ENCODE data around the gene PDK2.

PDK2 gene

DNA sequence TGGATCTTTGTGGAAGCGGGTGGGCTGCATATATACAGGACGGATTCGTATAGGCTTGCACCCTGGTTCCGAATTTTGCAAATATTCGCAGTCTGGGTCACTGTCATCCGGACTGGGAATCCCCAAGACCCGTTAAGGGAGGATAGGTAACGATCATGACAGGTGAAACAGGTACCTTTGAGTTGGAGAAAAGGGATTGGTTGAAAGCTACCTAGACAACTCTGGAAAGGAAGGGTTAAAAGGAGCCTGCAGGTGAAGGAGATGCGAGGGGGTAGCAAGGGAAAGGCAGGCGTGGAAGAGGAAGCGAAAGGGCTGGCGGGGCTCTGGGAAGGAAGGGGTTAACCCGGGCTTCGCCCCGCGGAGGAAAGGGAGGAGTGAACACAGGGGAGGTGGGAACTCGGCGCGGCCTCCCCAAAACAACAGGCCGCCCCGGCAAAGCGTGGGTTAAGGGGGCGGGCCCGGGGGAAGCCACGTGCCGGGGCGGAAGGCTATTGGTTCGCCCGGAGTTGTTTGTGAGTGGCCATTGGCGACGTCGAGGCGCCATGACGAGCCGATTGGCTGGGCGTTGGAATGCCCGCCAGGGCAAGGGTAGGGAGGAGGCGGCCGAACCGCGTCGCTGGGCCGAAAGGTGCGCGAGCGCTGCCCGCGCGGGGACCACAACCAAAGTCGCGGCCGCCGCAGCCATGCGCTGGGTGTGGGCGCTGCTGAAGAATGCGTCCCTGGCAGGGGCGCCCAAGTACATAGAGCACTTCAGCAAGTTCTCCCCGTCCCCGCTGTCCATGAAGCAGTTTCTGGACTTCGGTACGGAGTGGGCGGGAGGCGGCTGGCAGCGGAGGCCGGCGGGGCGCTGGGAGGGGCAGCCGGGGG lies at the start of gene PDK2:
PDK2 (plus strand) TSS at position 599 of the 867 bp plus-strand sequence; CDS start at position 684, 85 bp downstream.
- peak; percentile 87 to 91 for DNase-seq (ENCODE audit: low read depth in 2 of 2)

DNA sequence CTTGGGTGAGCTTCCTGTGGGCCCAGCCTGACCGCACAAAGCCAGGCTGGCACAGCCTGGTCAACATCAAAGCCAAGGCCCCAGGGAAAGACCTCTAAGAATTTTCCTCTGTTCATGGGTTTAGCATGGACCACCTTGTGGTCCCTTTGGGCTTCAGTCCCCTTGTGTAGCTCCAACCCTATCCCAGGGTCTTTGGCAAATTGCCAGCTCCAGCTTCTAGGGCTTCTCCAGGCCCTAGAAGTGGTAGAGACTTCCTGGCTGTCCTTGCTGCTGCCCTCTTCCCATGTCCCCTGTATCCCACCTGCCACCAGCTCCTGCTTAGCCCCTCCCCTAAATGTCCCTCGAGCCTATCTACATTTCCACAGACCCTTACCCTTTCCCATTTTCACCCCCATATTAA lies 49.0 kb upstream of the PDK2 start:
- no peak for DNase-seq (ENCODE audit: low read depth in 2 of 2)

DNA sequence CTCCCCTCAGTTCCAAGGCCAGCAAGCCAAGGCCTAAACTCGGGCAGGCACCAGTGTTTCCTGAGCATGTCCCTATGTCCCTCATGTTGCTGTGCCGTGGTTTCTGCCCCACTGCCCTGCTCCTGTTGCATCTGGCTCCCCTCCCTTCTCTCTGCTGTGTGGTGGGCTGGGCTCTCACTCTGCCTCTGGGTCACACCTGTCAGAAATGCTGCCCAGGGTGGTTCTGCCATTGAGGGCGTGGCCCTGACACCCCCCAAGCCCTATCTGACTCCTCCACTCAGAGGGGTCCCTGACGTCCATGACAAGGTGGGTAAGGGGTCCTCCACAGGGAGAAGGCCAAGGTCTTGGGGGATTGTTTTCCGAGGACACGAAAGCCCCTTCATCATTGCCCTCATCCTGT lies 48.5 kb upstream of the PDK2 start:
- DNase-seq (ENCODE audit: low read depth in 2 of 2), result no peak

DNA sequence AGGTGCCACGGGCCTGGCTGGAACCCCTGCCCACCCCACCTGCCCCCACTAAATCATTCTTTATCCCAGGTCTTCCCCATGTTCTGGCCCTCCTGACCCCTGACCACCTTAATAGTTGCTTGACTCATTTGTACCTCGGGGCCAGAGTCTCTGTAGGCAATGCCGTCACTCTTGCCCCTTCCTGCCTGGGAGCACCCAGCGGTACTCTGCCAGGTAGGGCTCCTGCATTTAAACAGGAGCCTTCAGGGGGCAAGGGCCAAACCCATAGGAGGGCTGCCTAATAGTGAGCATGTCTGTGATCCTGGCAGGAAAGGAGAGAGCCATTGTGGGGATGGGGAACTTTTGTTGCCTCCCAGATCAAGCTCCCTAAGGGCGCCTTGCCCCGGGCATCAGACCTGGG lies 48.1 kb upstream of the PDK2 start:
- DNase-seq (ENCODE audit: low read depth in 2 of 2), result no peak

DNA sequence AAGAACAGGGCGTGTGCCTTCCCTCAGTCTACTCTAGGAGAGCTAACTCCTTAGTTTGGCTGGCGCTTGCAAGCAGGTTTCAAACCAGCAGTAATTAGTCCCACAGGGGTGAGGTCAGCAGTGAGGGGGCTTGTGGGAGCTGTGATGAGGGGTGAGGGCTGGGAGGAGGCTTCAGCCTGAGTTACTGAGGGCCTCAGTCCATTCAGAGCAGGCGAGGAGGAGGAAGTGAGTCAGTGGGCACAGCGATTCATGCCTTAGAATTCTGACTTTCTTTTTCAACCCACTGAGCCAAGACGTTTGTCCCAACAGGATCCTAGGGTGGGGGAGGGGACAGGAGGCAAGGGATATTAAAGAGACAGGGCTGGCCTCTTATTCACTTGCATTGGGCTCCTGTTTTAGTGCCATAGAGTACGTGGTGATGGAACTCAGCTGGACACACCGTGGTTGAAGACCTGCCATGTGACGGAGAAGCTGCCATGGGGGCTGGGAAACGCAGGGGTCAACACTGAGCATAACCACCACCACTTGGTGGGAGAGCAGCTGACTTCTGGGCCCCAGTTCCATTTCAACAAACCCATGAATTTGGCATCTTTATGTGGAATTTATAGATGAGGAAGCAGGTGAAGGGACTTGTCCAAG lies 47.5 kb upstream of the PDK2 start:
- no peak for DNase-seq (ENCODE audit: low read depth in 2 of 2)

DNA sequence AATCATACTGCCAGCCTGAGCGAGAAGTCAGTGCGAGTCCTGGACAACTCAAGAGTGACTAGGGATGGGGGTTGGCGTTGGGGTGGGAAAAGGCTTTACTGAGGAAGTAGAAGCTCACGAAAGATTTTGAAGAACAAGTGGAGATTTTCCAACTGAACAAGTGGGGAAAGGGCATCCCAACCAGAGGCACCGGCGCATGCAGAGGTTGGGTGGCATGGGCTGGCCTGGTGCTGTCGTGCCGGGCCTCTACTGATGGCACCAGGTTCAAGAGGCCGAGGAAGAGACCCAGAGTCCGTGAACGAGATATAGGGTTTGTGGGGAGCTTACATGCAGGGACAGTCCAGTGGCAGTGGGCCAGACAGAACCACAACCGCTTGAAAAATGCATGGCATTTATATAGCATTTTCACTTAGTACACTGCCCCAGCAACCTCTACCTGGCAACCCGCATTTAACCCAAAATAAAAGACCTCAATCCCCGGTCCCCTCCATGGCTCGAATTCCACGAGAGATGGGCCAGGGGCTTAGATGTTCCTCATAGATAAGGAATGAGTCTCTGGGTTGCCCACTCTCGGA lies 46.9 kb upstream of the PDK2 start:
- no peak for DNase-seq (ENCODE audit: low read depth in 2 of 2)

DNA sequence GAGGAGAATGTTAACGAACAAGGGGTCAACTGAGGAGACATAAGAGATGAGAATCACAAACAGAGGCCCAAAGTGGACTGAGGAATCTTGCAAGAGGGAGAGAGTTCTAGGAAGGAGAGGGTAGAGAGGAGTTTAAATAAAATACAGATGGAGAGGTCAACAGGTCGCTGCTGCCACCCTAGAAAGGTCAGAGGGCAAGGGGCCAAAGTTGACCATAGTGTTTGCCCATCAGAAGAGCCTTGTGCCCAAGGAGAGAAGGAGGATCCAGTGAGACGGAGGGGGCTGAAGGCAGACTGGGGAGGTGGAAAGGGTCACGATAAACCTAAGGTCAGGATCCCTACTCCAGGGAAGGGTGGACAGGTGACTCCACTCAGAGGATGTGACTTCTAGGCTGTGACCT lies 46.2 kb upstream of the PDK2 start:
- no peak for DNase-seq (ENCODE audit: low read depth in 2 of 2)

DNA sequence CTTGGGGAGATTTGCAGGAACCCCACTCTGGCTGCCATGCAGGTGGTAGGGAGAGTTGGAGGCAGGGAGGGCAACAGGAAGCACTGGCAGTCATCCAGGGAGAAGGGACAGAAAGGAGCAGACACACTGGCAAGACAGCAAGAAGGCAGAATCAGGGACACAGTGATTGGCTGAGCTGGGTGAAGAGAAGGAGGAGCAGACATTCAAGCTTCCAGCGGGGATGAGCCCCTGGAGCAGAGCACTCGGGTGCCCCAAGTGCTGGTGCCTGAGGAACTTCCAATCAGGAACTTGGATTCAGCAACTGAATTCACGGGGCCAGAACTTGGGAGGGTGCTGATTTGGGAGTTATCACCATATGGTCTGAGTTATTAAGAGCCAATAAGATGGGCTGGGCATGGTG lies 45.5 kb upstream of the PDK2 start:
- no peak for DNase-seq (ENCODE audit: low read depth in 2 of 2)

DNA sequence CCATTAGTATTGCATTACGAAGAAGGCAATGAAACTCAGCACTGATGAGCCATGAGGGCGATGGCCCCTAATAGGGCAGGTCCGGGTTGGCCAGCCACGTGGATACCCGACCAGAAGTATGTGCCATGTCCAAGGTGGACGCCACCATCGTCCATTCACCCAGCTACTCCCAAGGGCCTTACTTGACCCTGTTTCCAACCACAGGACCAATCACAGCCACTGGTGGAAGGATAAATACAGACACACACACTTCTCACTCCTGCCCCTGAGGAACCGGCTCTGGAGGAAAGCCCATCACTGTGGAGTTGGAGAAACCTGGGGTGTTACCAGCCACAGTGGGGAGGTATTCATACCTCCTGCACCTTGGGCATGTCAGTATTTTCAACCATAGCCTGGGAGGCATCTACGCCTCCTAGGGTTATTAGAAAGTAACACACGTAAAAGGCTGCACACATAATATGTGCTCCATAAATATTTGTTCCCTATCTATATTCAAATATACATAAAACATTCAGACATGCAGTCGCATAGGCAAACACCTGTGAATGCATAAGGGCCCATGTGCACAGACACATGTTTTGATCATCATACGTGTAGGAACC lies 44.6 kb upstream of the PDK2 start:
- DNase-seq (ENCODE audit: low read depth in 2 of 2), result no peak

DNA sequence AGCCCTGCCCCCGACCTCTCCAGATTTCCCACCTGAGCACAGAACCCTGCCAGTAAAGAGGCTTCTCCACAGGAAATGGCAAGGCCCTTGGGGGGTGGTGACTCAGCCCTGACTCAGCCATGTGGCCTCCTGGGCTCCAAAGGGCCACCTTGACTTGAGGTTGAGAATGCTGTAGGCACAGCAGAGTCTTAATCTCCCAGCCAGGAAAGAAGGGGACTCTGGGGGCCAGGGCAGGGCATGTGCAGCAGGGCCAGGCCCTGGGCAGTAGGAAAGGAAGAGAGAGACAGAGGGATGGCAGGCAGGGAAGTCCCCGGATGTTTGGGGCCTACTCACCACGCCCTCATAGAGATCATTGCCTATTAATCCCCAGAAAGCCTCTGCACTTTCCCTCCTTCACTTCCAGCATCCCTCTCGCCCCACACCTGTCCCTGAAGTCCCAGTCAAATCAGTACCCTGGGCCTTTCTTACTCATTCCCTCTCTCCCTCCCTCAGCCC lies 44.0 kb upstream of the PDK2 start:
- DNase-seq (ENCODE audit: low read depth in 2 of 2), result peak in 1 of 2 donors; percentile 28

DNA sequence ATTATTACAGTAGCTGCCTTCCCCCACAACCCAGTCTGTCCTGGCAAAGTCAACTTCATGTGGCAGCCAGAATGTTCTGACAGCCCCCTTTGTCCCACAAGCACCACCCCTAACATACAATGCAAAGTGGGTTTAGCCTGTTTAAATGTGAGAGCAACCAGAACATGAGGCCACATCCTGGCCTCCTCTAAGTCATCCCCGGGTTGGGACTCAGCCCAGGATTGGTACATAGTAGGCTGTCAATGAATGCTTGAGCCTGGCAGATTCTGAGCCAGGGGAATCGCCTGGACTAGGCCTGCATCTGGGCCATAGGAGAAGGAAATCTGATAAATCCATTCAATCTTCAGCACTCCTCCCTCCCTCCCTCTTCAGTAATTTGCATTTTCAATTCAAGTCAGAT lies 43.5 kb upstream of the PDK2 start:
- no peak for DNase-seq (ENCODE audit: low read depth in 2 of 2)

DNA sequence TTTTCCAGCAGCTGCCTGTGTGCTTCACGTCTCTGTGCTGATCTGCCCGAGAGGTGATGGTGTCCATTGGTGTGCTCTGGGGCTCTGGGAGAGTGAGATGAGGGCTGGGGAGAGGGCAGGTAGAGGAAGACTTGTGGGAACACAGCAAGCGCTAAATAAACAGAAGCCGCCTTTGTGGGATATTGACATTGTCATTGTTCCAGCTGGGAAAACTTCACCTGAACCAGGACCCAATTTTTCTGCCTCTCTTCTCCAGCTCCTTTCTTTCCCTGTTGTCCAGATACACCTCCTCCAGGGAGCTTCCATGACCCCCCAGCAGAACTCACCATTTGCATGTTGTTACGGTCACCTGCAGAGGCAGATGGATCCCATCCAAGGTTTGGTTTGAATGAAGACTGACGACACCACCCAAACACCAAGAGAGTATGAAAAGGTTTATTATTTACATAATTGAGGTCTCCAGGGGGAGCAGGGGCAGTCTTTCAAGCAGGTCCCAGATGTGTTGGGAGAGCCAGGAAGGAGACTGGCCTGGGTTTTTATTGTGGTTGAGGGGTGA lies 42.8 kb upstream of the PDK2 start:
- DNase-seq (ENCODE audit: low read depth in 2 of 2), result no peak

DNA sequence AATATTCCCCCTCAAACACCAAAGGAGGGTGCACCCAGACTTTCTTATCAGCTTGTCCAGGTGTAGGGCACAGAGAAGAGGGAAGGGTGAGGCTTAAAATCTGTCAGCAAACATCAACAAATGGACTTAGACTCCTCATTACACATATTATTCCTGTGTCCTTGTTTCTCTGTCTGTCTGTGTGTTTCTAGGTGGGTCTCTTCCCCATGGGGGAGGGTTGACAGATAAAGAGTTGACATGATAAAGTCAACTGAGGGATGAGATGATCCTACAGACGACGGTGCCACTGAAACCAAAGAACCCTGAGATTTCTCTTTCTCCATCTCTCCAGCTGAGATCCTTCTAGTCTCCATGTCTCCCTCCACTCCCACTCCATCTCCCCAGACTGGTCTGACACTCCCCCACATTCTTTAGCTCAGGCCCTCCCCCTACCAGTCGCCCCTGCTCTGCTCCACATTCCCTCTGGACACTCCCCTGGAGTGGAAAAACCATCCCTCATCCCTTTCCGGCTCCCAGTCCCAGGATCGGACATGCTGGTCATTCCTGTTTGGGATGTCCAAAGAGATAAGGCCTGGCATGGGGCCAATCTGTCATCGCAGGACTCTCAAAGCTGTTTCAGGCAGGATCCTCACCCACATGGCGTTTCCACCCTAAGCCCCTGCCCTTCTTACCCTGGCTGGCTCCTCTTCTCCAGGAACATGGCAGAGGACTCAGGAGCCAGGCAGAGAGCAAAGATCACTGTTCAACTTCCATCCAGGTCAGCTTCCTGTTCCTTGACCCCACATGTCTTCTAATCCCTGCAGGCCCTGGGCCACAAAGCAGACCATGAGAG lies 42.1 kb upstream of the PDK2 start:
- no peak for DNase-seq (ENCODE audit: low read depth in 2 of 2)

DNA sequence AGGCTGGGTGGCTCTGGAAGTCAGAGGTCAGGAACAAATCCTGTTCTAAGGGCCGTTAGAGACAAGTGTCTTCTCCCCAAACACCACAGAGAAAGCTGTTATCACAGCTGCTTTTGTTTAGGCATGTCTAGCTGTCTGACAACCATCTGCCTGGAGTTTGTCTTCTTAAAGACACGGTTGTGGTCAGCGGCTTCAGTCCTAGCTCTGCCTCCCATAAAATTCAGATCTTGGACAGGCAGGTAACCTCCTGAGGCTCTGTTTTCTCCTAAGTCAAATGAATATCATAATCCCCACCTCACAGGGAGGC lies 41.5 kb upstream of the PDK2 start:
- no peak for DNase-seq (ENCODE audit: low read depth in 2 of 2)

DNA sequence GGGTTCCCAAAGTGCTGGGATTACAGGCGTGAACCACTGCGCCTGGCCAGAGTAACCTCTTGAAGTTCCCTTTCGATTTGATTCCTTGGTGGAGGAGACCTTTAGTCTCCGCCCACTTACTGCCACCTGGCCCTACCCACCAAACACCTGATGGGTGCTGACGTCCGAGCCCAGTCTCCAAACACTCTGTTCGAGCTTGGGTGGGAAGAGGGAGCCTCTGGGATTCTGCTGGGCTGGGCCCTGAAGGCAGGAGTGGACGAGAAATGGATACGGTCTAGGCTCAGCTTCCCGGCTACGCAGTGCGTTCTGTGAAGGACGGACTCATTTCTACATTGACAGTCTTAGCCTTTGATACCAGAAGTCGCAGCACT lies 40.1 kb upstream of the PDK2 start:
- no peak for DNase-seq (ENCODE audit: low read depth in 2 of 2)

DNA sequence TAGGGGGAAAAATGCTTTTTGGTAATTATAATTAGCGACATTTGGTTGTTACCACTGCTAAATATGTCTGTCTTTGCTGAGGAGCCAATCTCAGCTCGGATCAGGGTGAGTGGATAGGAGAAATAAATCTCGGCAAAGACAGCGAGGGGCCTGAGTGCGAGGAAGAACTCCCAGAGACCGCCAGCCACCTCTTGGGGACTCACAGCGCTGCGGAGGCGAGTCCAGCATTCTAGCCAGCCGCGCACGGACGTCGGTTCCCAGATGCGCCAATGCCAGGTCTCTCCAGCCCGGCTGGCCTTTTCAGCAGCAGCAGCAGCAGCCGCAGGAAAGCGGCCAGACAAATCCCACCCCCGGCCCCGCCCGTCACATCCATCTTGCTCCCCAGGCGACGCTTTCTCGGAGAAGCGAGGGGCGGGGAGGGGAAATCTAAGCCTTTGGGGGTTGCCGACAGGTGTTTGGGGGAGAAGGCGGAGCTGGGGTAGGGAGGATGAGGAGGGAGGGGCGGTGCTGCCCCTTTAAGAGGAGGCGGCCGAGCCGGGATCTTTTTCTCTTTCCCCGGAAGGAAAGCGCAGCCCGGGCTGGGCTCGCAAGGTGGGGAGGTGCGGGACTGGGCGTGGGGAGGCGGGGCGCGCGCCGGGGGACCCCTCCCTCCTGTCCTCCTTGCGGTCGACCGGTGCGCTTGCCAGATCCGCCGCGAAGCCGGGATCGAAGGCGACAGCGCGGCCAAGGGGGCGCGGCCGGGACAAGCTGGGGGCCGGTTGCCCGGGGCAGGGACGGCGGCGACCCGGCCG lies 39.5 kb upstream of the PDK2 start, which contains the start of gene ITGA3:
ITGA3 (plus strand) TSS at position 685 of the 791 bp plus-strand sequence. CDS start 330 bp downstream, outside the sequence.
- DNase-seq (ENCODE audit: low read depth in 2 of 2), result peak in 1 of 2 donors; percentile 44

DNA sequence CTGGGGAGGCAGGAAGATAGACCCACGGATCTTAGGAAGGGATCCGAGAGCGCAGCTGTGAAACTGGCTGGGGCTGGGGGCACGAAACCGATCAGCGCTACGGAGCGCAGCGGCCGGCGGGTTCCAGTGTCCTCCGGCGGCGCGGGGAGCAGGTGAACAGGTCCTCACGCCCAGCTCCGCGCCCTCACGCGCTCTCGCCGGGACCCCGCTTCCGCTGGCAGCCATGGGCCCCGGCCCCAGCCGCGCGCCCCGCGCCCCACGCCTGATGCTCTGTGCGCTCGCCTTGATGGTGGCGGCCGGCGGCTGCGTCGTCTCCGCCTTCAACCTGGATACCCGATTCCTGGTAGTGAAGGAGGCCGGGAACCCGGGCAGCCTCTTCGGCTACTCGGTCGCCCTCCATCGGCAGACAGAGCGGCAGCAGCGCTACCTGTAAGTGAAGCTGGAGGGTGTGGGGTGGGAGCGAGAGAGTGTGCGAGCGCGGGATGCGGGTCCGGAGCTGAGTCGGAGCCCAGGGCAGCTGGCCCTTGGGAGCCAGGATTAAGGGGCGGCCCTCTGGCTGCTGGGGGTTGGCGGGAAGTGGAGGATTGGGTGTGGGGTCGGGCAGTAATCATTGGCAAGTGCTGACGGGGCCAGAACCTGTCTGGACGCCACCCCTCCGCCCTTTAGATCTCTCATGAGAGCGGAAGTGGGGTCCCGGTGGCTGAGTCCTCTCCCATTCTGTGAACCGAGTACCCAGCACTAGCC lies 38.8 kb upstream of the PDK2 start:
- peak in 1 of 2 donors; percentile 29 for DNase-seq (ENCODE audit: low read depth in 2 of 2)

DNA sequence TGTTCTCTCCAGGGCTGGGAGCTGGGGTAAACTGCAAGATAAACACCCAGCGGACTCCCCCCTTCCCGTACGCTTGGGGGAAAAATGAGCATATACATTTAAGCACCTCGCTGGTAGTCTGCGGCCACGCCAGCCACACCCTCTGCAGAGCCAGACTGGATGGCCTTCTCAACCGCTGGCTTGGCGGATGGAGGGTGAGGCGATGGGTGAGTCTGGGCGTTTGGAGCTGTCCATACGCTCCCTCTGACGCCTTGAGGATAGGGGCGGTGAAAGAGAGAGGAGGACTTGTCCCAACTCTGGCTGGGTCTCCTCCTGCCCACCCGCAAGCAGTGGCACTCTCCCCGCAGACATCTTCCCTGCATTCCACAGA lies 38.2 kb upstream of the PDK2 start:
- DNase-seq (ENCODE audit: low read depth in 2 of 2), result no peak

DNA sequence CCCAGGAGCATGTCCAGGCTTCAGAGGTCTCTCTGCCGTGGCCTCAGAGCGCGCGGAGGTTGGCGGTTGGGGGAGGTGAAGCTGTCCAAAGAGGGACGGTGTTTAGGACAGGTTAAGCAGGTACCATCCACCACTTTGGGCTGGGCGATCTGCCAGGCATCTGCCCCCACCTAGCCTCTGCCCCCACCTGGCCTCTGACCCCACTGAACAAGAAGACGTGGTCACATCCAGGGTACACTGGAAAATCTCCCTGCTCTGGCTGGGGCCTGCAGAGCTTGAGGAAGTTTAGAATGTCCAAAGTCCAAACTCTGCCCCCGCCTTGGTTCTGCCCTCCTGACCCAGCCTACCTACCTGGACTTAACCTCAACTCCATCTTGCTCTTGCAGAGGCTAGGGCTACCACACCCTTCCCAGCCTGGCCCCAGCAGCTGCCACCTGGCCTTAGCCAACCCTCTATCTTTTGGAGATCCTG lies 37.6 kb upstream of the PDK2 start:
- DNase-seq (ENCODE audit: low read depth in 2 of 2), result no peak
